Lung microvascular endothelial cell (primary cell): Measurements from ENCODE around the gene TBC1D14. TPM values are rescaled to one million over a fixed set of nuclear protein-coding genes. Genes with fewer than 3 reads are reported as not detected.
"Not testable (repeated sequence)": the region's sequence is repeated elsewhere in the genome, so short reads cannot be mapped to it uniquely, and the experiment has no call there.

Source experiments
- DNase-seq, 2 donors: peaks; one replicate each; pipeline versions ENCODE4 v3.0.0 to v3.0.0-alpha.2; 2010; ENCODE audit warnings: low read depth in 2 of 2
- total RNA-seq: library from RNA; depleted of rRNA; stranded (reverse); fragments of >200 nt; gene quantifications from 2 replicates; pipeline ENCODE4 v1.2.1, GENCODE V29; 2014

Gene TBC1D14
- total RNA-seq, 1 donor from 2014 or later: 19.8 TPM

- DNase-seq: no peak
Observed at GRCh38 chr4:6969826-6970800, 60.5 kb downstream of the TBC1D14 start.

DNA sequence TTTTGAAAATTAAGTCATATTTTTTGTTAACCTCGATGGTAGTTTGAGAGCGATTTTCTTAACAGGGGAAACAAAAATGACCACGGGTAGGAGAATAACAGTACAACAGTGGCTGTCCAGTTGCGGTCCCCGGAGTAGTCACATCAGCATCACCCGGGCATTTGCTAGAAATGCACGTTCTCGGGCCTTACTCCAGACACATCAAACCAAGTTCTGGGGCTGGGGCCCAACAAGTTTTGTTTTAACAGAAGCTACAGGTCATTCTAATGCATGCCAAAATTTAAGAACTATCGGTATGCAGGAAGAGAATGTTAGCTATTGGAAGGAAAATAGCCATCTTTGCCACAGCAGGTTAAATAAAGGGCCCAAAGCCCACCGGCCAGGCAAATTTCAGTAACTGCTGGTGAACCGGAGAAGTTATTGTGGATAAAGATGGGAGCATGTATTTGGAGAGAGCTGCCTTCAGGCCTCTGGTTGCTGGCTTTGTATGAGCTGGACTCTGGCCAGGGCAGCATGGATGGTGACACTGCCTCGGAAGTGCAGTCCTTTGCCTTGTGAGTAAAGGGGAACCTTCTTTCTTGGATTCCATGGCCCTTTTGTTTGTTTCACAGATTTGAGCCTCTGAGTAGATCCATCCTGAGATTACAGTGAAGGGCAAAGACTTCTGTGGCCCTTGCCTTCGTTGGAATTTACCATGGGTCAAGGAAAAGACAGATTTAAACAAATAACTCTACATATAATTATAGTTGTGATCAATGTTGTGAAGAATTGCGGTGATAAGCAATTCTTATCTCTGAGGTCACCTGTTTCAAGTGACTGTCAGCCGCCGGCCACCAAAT, 62.1 kb downstream of the TBC1D14 start:
- peak in 1 of 2 donors; percentile 18 for DNase-seq

- no peak for DNase-seq
Observed at GRCh38 chr4:6972375-6972650, 62.7 kb downstream of the TBC1D14 start.

GRCh38 chr4:6972911-6973310, 63.3 kb downstream of the TBC1D14 start:
- DNase-seq: no peak

DNA sequence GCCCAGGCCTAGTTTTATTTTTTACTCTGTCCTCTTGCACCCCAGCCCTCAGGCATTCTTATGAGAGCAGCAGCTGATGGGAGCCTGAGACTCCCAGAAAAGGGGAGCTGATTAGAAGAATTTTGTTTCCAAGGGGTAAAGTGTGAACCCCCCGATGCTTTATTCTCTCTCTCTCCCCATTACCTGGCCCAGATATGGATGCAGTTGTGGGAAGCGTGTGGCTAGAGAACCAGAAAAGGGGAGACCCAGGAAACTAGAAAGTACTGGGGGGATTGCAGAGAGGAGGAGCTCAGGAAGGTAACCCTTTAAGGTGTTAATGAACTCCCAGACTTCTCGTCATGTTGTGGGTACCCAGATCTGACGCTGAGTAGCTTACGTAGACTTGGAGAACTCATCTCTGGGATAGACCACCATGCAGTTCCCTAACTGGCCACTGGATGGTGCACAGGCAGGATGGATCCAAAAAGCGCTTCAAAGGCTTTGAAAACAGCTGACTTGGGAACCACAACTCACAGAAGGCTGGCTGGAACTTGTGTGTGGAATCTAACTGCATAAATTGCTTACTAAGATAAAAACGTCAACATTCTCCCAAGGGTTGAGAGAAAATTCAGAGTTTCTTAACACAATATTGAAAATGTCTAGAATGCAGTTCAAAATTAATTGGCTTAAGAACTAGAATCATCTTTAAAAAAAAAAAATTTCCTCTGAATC, 64.7 kb downstream of the TBC1D14 start:
- peak; percentile 84 to 89 for DNase-seq

DNA sequence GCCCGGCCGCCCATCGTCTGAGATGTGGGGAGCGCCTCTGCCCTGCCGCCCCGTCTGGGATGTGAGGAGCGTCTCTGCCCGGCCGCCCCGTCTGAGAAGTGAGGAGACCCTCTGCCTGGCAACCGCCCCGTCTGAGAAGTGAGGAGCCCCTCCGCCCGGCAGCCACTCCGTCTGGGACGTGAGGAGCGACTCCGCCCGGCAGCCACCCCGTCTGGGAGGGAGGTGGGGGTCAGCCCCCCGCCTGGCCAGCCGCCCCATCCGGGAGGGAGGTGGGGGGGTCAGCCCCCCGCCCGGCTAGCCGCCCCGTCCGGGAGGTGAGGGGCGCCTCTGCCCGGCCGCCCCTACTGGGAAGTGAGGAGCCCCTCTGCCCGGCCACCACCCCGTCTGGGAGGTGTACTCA, 68.2 kb downstream of the TBC1D14 start:
- DNase-seq: not testable (repeated sequence)

DNA sequence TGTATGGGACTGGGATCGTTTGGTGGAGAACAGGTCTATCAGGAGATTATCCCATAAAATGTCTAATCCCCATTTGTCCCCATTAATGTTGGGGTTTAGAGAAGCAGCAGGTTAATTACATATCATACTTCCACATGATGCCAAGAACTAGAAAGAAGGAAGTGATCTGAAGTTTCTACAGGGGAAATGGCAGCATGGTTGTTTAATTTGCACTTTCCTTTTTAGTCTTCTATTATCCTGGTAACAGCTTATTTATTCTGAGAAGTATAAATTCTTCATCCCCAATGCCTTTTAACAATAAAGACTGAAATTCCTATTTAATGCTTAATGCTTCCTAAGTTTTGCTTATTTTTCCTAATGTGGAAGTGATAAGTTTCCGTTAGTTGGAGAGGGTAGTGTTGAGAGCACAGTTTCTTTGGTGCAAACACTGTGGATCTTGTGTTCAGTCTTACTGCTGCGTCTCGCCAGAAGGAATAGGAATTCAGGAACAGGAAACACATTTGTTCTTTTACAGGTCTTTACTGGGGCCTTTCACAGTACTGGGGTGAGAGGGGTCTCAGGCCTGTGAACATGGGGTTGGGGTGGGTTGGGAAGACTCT, 74.0 kb downstream of the TBC1D14 start:
- peak; percentile 29 to 49 for DNase-seq

GRCh38 chr4:6984612-6985425, 75.2 kb downstream of the TBC1D14 start:
- DNase-seq: no peak

DNA sequence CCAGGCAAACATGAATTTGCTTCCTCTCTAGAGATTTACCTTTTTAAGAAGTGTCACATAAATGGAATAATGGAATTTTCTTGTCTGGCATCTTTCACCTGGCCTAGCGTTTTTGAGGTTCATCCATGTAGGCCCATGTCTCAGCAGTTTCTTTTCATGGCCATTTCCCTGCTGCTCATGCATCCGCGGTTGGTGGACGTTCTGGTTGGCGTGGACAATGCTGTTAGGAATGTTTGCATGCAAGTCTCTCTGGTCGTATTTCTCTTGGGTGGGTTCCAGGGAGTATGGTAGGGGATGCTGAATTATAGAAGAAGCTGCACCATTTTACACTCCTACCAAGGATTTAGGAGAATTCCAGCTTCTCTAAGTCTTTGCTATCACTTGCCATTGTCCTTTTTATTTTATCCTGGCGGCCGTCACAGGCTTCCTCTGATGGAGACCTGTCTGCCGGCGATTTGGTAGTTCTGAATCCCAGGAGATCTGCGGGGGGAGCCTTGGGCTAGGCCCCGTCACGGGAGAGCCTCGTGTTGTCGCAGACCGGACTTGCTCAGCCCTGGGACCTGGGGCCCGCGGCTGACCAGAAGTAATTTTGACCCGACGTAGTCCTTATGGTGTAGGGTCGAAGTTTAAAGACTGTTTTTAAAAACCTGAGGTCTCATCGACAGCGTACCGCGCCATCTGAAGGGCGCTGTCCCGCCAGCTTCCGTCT, 76.6 kb downstream of the TBC1D14 start:
- DNase-seq: peak; percentile 57 to 71

- DNase-seq: peak; percentile 94 to 95
Observed at GRCh38 chr4:6986781-6987587, 77.4 kb downstream of the TBC1D14 start.

GRCh38 chr4:6987588-6987961, 77.9 kb downstream of the TBC1D14 start:
- peak in 1 of 2 donors; percentile 39 for DNase-seq

- DNase-seq: peak; percentile 16 to 29
Observed at GRCh38 chr4:6988016-6988715, 78.5 kb downstream of the TBC1D14 start.

DNA sequence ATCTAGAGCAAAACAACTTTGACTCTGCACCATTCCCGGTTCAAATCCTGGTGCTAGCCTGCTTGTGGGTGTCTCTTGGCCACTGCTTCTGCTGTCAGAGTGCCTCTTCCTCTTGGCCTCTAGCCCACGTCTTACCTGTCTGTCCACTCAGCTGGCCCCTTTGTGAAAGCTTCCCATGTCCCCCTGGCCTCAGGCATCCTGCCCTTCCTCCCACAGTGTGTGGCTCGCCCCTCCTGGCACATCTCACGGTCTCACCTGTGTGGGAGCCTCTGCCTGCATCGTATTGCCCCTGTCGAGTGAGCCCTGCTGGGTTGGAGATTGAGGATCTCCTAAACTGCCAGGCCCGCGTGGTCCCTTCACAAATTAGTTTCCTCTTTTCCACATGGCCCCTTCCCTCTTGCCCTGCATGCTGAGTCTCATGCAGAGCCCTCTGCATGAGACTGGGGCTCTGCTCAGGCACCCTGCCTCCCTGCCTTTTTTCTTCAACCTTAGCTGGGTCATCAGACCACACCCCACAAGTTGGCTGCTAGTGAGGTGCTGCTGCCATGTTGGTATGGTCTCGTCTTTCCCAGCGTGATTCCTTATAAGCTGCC, 79.8 kb downstream of the TBC1D14 start:
- DNase-seq: no peak

DNA sequence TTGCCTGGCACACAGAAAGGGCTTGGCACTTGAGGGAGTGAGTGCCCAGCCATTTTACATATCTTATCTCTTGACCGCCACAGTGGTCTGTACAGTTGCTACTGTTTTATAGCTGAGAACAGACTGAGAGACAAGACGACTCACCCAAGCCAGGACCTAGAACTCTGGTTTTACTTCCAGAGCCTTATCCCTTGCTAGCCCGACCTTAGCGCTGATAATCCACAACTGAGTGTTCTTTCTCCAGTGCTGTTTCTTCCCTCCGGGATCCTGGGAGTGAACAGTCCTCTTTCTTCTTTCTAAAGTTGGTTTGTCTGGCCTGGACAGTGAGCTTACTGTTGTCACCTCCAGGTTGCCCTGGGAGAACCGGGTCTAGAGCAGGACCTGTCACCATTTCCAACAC, 81.0 kb downstream of the TBC1D14 start:
- no peak for DNase-seq

DNA sequence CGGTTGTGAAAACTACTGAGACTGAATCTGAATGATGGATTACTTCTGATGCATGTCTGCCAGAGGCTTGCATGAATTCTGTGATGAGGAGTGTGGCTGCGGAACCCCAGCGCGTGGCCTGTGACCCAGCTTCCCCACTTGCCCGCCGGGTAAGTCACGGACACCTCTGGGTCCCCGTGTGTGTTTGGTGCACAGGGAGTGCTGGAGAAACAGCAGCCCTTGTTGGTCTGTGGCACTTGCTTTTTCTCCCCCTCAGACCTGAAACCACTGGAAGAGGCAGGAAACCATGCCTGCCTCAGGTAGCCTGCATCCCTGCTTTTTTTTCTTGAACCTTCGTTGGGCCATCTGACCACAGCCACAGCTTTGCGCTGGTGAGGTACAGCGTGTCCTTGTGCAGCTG, 81.6 kb downstream of the TBC1D14 start:
- no peak for DNase-seq

GRCh38 chr4:6991771-6992557, 82.3 kb downstream of the TBC1D14 start:
- peak; percentile 55 to 87 for DNase-seq
